GM20000 (cell line): Measurements from ENCODE around the gene ZEB2.
A peak's percentile ranks its signal among the peaks of the same experiment; 100 is the strongest.

Experiments used
- DNase-seq: peaks from one replicate; pipeline ENCODE4 v3.0.0; 2012; ENCODE audit warnings: low spot score
- CTCF ChIP-seq: IDR thresholded peaks from 2 replicates; pipeline ENCODE4 v1.5.1; 2012; ENCODE audit warnings: mild to moderate bottlenecking, control low read depth; ENCODE audit errors: extremely low read depth, missing control alignments

The ZEB2 gene

DNA sequence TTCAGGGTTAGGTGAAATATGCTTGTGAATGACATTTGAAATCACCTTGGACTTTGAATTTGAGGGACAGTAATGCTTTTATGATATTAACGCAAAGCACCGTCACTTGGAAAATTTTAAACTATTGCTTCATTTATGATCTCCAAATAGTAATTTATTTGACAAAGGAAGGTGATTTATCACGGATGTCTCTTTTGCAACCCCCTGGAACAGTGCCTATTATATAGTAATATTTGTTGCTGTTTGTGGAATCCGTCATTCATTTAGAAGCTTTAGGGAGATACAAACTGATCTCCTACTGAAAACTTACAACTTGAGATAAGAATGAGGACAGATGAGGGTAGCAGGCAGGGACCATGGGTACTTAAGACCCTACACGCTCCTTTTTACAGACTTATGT lies 10.7 kb upstream of the ZEB2 start:
- no peak for DNase-seq
- TF ChIP-seq CTCF = no peak

- TF ChIP-seq CTCF = no peak
- no peak for DNase-seq
These were observed 9.9 kb upstream of the ZEB2 start for GRCh38 chr2:144529841-144530240.

- TF ChIP-seq CTCF = no peak
- DNase-seq = no peak
These were observed 8.2 kb upstream of the ZEB2 start for GRCh38 chr2:144528108-144528507.

- TF ChIP-seq CTCF = no peak
- DNase-seq = no peak
These were observed 6.9 kb upstream of the ZEB2 start for GRCh38 chr2:144526831-144527230.

DNA sequence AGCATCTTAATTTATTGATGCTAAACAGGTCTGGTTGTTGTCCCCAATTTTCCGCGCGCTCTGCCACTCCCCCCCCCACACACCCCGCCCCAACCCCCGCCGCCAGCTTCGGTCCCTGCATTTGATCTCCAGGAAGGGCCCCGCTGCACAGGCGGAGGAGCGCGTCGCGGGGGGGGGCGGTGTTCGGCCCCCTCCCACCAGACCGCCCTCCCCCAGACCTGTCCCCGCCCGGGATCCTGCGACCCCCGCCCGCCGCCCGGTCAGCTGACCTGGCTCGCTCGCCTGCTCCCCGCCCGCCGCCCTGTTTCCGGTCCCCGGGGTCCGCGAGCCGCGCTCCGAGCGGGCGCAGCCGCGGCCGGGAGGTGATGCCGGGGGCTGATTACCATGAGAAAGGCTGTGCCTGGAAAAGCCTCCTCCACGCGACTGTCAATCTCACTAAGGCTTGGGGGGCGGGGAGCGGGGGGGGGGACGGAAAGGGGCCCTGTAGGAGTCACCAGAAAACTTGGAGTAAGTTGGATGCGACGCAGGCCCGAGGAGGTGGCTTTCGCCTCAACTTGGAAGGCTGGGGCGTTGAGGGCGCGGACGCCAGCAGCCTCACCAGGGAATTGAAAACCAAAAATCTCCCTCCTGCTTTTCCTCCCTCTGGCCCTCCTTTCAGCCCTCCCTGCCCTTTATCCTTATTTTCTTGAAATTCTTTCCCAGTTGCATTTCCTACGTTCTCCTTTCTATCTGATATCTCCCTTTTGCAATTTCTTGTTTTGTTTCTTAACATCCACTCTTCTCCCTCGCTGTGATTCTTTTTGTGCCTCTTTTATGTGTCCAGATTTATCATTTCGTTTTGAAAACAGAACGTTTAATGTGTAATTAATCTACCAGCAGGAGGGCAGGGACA lies 4.4 kb upstream of the ZEB2 start:
- no peak for TF ChIP-seq CTCF
- DNase-seq = no peak

GRCh38 chr2:144523596-144524117 lies 3.7 kb upstream of the ZEB2 start:
- TF ChIP-seq CTCF = no peak
- DNase-seq = peak; percentile 30

DNA sequence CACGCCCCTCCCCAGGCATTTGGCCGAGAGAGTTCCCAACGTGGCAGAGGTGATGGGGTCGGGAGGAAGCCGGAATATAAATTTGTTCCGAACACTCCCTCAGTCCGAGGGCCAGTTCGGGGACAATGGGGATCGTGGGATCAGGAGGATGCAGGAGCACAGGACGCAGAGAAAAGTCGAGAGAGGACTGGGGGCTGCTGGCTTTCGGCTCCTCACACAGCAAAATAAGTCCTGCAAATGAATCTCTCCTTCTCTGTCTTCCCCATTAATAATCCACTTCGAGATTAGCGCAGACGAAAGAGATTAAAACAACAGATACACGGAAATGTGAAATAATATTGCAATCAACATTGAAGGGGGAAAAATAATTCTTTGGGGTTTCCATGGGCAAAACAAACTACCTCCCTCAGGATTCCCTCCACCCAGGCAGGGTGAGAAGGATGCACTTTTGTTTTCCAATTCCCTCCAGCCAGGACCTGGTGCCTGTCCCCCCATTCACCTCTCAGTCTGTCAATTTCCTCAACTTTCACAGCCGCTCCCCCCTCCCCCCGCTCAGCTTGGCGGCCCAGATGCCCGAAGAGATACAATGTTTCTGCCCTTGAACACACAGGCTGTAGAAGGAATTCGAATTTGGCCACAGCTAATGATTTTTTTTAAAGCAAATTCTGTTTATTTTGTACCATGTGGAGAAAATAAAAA lies 3.1 kb upstream of the ZEB2 start:
- no peak for DNase-seq
- TF ChIP-seq CTCF = no peak
